ENCODE data around the gene CNTNAP2.

Gene CNTNAP2

GRCh38 chr7:148303295-148304082 is 2186.9 kb downstream of the CNTNAP2 start:
- no peak for FAIRE-seq

GRCh38 chr7:148304083-148304335 is 2187.4 kb downstream of the CNTNAP2 start:
- FAIRE-seq = no peak

- FAIRE-seq = no peak
These were observed 2187.9 kb downstream of the CNTNAP2 start for GRCh38 chr7:148304456-148304855.

GRCh38 chr7:148306759-148307158 is 2190.2 kb downstream of the CNTNAP2 start:
- no peak for FAIRE-seq

- FAIRE-seq = no peak
These were observed 2201.7 kb downstream of the CNTNAP2 start for GRCh38 chr7:148318102-148318811.

- FAIRE-seq = no peak
These were observed 2202.2 kb downstream of the CNTNAP2 start for GRCh38 chr7:148318838-148319237.

GRCh38 chr7:148319316-148319808 is 2202.8 kb downstream of the CNTNAP2 start:
- no peak for FAIRE-seq

GRCh38 chr7:148325208-148325607 is 2208.6 kb downstream of the CNTNAP2 start:
- FAIRE-seq = no peak

- no peak for FAIRE-seq
These were observed 2210.8 kb downstream of the CNTNAP2 start for GRCh38 chr7:148327379-148327778.

- no peak for FAIRE-seq
These were observed 2212.3 kb downstream of the CNTNAP2 start for GRCh38 chr7:148328906-148329305.

GRCh38 chr7:148330124-148330818 is 2213.7 kb downstream of the CNTNAP2 start:
- no peak for FAIRE-seq

- FAIRE-seq = no peak
These were observed 2214.2 kb downstream of the CNTNAP2 start for GRCh38 chr7:148330822-148331221.

- FAIRE-seq = peak; percentile 29
These were observed 2214.9 kb downstream of the CNTNAP2 start for GRCh38 chr7:148331456-148331855.

- FAIRE-seq = no peak
These were observed 2215.9 kb downstream of the CNTNAP2 start for GRCh38 chr7:148332191-148333186.

GRCh38 chr7:148334441-148334956 is 2217.9 kb downstream of the CNTNAP2 start:
- no peak for FAIRE-seq

GRCh38 chr7:148334959-148335577 is 2218.5 kb downstream of the CNTNAP2 start:
- no peak for FAIRE-seq

- FAIRE-seq = no peak
These were observed 2219.2 kb downstream of the CNTNAP2 start for GRCh38 chr7:148335790-148336189.

- FAIRE-seq = no peak
These were observed 2219.8 kb downstream of the CNTNAP2 start for GRCh38 chr7:148336411-148336810.

- no peak for FAIRE-seq
These were observed 2220.8 kb downstream of the CNTNAP2 start for GRCh38 chr7:148337246-148337965.

GRCh38 chr7:148337995-148338747 is 2221.6 kb downstream of the CNTNAP2 start:
- FAIRE-seq = no peak
